NCI-H82 (cell line): ENCODE data around the gene POLR3F.
"Not testable (repeated sequence)": the region's sequence is repeated elsewhere in the genome, so short reads cannot be mapped to it uniquely, and the experiment has no call there.

ENCODE experiments used
- DNase-seq: peaks from one replicate; lab custom pipeline; 2025; lab: John Stamatoyannopoulos, UW

Gene POLR3F

DNA sequence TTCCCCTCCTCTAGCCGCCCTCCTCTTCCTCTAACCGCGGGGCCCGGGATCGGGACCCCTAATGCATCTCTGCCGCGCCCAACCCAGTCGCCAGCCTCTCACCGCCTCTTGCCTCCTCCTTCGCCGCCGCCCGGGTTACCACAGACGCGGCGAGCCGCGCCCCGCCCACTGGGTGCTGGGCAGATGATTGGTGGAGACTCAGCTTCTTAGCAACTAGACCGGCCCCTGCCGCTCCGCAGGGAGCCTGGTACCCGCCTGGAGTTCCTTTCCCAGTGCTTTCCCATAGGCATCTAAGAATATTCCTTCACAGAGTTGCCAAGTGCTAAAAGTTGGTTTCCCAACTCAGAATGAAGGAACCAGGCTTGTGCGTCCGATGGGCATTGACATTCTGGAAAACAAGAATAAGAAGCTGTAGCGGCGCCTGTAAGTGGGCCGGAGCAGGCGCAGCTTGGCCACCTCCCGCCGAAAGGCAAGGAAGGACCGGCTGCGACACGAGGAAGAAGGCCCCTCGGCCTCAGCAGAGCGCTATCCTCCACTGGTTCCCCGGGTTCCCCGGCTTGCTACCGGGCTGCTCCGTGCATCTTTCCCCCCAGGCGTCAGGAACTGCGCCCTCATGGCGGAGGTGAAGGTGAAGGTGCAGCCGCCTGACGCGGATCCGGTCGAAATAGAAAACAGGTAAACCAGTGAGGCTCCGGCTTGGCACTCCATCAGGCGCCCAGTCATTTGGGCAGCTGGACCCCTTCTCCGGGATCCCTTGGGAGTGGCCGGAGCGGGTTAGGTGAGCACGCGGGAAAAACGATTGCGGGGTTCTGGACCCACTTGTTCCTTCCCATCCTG, at the start of gene POLR3F, which contains the start of gene DZANK1:
POLR3F (plus strand) TSS at position 497 of the 837 bp plus-strand sequence; CDS start at position 614, 117 bp downstream.
DZANK1 (minus strand) TSS at position 137 of the 837 bp plus-strand sequence. CDS start 1,672 bp downstream, outside the sequence.
- peak; percentile 99 for DNase-seq

DNA sequence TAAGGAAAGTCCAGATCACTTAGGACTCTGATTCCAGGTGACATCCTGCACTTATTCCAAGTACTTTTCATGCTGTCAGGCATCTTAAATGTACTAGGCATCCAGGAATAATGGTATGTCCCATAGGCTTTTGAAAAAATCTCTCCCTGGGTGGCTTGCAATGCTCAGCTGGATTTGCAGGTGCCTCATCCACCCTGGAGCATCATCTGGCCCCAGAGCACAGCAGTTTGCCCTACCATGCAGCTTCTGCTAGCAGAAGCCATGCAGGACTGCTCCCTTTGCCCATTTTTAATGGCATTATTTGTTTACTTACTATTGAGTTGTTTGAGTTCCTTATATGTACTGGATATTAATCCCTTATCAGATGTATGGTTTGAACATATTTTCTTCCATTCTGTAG, 45.6 kb upstream of the POLR3F start:
- no peak for DNase-seq

- no peak for DNase-seq
These were observed 40.0 kb upstream of the POLR3F start for GRCh38 chr20:18427214-18427613.

DNA sequence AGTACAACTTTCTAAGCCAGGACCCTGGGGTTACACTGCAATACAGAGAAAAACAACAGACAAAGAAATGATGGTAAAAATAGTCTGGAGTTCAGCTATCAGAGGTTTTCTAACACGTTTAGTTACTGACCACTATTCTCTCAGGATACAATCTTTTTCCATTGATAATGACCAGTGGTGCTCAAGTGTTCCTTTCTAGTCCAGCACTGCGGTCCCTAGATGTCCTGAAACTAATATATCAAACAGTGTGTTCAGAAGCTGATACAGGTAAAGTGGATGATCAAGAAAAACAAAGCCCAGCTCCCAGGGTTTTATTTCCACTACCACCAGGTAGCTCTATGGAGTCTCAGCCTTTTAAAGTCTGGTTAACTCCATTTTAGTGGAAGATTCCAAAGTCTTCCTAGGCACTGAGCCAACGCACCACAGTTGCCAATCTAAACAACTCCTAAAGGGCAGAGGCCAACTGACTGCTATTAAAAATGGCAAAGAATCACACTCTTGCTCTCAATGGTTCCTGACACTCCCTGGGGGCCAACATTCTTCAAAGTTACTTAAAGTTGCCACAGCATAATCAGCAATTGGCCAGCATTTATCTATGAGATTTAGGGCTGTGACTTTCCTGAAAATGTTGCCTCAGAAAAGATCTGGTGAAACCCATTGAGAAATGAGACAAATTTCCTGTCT, 38.6 kb upstream of the POLR3F start:
- no peak for DNase-seq

DNA sequence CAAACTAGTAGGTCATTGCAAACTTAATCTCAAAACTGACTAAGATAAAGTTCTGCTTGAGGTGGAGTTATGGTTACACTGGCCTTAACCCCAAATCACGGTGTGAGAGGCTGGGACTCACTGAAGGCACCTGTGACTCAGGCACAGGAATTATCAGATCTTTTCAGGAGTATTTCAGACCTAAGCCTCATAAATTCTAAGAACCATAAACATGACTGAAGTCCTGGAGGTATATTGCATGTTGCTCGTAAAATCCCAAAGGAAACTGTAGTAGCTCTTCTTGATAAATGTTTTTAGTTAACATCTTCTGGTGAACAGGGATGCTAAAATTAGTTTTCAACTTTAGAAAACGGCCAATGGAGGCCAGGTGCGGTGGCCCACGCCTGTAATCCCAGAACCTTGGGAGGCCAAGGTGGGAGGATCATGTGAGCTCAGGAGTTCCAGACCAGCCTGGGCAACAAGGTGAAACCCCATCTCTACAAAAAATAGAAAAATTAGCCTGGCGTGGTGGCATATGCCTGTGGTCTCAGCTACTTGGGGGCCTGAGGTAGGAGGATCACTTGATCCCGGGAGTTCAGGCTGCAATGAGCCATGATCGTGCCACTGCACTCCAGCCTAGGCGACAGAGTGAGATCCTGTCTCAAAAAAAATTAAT, 36.9 kb upstream of the POLR3F start:
- DNase-seq: no peak

DNA sequence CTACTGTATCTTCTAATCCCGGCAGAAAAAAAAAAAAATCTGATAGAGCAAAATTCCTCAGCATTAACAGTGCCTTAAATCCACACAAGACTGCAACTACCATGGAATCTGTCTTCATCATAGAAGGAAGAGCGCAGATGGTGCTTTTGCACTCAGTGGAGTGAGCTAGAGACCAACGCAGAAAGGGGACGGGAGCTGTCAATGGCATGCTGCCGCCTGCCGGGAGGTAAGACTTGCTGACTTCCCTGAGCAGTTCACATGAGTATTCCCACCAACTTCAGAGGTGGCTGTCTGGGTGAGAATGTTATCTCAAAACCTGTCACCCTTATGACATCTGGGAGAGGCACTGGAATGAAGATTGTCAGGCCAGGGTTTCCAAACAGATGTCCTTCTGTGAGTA, 36.0 kb upstream of the POLR3F start:
- no peak for DNase-seq

- no peak for DNase-seq
These were observed 30.3 kb upstream of the POLR3F start for GRCh38 chr20:18436847-18437246.

GRCh38 chr20:18440403-18440802, 26.8 kb upstream of the POLR3F start:
- no peak for DNase-seq

DNA sequence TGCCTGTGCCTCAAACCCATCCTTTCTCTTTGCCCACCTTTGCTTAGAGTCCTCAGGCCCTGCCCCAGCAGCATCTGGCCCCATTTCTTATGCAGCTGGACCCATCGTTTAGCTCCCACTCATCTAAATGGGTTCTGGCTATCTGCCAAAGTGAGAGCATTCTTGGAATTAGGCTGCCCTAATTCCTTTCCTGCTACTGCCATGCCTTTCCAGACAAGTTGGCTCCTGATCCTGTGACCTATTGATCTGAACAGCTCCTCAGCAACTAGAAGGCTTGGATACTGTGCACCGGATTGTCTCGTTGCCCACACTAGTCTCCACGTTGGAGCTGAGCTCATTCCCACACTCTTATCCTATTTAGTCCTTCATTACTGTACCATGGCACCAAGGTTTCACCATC, 23.3 kb upstream of the POLR3F start:
- DNase-seq: peak; percentile 99

DNA sequence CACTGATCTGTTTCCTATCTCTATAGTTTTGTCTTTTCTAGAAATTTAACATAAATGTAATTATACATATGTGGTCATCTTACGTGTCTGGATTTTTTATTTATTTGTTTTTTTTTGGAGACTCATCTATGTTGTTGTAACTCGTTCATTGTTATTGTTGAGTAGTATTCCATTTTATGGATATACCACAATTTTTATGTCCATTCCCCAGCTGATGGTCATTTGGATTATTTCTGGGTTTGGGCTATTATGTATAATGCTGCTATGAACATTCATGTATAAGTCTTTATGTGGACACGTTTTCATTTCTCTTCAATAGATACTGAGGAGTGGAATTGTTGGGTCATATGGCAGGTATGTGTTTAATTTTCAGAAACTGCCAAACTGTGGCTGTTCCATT, 10.6 kb upstream of the POLR3F start:
- DNase-seq: no peak

DNA sequence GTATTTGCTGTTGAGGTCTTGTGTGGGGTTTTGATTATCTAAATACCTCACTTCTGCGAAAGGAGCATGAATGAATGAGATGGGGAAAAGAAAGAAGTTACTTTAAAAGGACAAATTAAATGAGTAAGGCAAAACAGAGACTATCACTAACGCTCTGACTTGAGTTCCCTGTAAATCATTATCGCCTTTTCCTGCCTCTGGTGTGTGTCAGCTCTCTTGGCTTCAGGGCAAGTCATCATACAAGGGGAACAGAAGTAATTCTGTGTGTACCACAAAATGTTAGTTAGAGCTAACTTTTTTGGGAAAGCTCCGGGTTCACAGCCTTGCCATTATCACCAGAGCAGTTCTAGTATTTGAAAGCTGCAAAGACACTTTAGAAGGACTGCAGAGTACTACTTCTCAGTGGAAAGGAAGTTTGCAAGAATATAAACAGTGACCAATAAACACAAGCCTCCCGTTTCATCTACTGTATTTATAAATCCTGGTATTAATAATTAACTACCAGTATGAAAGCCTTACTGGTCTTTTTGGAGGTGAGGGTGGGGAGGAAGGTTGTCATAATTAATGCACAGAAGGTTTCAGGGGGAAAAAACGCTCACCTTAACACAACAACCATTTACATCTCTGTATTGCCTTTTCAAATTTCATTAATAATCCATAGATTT, 1.5 kb upstream of the POLR3F start:
- no peak for DNase-seq

DNA sequence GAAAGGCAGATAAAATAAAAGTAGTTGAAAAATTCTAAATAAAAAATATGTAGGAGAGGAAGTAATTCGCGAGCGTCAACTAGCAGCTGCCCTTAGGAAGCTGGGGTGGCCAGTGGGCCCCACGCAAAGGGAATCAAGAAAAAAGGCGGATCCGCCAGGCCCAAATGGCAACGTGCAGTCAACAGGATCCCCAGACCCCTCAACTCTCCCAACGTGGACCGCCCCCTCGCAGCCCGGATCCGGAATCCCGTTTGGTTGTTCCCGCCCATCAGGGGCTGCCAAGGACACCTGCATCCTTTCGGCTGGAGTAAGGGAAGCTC, 656 bp upstream of the POLR3F start:
- DNase-seq: no peak

DNA sequence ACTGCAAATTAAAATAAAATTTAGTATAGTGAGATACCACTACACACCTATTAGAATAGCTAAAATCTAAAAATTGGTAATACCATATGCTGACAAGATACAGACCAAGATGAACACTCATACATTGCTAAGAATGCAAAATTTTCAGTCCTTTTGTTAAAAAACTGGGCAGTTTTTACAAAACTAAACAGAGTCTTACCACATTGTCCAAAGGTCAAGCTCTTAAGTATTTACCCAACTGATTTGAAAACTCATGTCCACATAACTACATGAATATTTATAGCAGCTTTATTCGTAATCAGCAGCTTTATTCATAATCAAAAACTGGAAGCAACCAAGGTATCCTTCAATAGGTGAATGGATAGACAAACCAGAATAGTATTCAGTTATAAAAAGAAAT, 10.0 kb downstream of the POLR3F start:
- DNase-seq: no peak

- no peak for DNase-seq
These were observed 10.6 kb downstream of the POLR3F start for GRCh38 chr20:18477821-18478220.

DNA sequence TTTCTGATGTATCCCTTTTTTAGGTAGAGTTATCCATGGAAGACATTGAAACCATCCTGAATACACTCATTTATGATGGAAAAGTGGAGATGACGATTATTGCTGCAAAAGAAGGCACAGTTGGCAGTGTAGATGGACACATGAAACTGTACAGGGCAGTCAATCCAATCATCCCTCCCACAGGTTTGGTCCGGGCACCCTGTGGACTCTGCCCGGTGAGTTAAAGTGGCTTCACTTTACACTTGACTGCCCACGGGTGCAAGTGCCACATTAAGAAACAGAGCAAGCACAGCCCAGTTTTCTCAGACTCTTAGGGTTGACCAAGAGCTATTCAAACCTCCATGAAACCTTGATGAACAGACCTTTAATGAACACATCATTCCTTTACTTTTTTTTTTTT, 14.4 kb downstream of the POLR3F start:
- no peak for DNase-seq

- DNase-seq: no peak
These were observed 21.1 kb downstream of the POLR3F start for GRCh38 chr20:18488301-18488700.

- DNase-seq: peak; percentile 51
These were observed 28.9 kb downstream of the POLR3F start for GRCh38 chr20:18496042-18496441.

- DNase-seq: peak; percentile 93
These were observed 29.8 kb downstream of the POLR3F start, which contains the start of gene RBBP9 for GRCh38 chr20:18496740-18497592. Gene RBBP9 (minus strand): TSS chr20:18497225. CDS start chr20:18497167, 58 bp downstream.

DNA sequence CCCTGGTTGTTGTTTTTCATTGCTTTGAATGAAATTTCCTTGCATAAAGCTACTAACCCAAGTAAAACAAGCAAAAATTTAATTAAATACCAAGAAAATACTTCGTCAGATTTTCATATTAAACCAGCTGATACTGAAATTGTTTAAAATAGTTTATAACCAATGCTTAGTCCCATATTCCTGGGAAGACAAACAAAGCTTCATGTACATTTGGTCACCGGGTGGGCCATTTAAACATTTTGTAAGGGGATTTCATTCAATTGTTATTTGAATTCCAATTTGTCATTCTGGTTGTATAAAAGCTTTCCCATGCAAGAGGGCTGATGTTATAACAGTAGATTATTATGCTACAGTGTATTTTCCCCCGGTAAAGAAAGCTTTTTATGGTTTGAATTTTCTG, 30.4 kb downstream of the POLR3F start:
- DNase-seq: no peak

- DNase-seq: not testable (repeated sequence)
These were observed 34.5 kb downstream of the POLR3F start for GRCh38 chr20:18501672-18502071.

- no peak for DNase-seq
These were observed 37.4 kb downstream of the POLR3F start for GRCh38 chr20:18504479-18505060.
